ENCODE measurements around the gene HMCN1. TPM values are rescaled to one million over a fixed set of nuclear protein-coding genes. Genes with fewer than 3 reads are reported as not detected.

HMCN1 gene
- total RNA-seq, 4 donors from 2014 or later, result 9.2 to 15.1 (median 13.8) TPM

DNA sequence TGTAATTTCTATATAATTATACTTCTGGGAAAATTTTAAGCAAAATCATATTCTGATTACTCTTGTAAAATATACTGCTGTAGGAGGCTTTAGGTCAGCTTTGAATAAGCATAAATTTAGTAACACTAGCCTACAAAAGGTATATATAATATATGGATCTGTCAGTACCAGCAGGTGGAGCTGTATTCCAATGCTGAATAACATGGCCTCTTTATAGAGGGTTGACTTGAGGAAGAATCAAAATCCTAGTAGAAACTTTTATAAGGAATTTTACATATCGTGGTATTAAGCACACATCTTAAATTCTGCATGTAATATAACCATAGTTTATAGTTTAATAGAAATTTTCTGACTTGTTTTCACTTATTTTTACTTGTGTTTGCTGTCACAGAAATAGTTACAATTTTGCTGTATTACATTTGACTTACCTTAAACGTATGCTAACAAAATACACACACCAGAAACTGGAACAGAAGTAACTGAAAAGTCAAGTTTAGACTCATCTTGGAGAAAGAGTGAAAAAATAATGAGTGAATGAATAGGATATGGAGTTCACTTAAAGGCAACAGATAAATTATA, 79.3 kb downstream of the HMCN1 start:
- no peak for TF ChIP-seq CTCF (IDR thresholded peaks at IDR 0.05; ENCODE audit: low read depth)

DNA sequence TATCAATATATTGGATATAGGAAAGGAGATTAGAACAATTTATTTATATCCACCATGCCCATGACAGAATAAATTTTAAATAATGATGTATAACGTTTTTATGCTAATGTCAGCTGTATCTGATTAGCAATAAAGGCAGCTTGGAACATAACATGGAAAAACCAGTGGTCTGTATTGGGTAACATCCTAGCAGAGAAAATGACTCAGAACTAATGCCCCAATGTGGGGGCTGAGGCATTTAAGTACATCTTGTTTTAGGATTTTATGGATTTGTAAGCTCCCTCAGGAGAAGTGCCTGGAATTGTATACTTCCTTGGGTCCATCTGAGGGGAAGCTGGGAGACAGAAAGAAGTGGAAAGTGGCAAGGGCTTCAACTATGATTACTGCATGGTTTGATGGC, 82.3 kb downstream of the HMCN1 start:
- TF ChIP-seq CTCF (IDR thresholded peaks at IDR 0.05; ENCODE audit: low read depth), result no peak

DNA sequence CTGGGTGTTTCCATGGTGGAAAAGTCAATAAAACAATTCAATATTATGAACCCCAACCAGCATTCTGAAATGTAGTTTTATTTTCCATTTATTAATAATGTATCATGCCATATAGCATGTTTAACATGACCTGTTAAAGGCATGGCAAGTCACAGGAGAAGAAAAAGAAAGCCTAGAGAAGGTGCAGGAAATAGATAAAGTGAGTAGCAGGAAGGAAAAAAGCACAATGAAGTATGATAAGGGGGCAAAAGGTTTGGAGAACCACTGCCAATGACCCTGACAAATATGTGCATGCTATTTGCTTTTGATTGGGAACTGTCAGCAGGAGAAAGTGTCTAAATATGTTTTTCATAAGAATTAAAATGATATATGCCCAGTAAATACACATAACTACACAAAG, 85.6 kb downstream of the HMCN1 start:
- TF ChIP-seq CTCF (IDR thresholded peaks at IDR 0.05; ENCODE audit: low read depth), result no peak

DNA sequence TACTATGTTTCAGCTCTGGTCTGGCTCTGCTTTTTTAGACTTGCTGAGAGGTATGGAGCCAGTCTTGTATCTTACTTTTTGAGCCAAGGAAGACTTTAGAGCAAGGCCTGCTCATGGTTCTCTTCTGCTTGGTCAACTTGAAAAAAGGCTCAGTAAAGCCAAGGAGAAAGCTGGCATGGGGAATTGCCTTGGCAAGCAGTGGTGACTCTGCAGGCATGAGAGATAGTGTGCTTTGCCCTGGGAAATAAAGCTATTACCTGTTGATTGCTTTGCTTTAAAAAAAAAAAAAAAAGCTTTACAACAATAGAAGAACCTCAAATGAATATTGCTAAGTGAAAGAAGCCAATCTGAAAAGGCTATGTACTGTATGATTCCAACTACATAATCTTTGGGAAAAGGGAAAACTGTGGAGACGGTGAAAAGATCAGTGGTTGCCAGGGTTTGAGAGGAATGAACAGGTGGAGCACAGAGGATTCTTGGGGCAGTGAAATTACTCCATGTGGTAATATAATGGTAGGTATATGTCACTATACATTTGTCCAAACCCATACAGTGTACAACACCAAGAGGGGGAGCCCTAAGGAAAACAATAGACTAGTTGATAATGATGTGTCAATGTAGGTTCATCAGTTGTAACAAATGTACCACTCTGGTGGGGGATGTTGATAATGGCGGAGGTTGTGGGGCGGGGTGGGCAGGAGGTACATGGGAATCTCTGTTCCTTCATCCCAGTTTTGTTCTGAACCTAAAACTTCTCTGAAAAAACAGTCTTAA, 87.6 kb downstream of the HMCN1 start:
- no peak for TF ChIP-seq CTCF (IDR thresholded peaks at IDR 0.05; ENCODE audit: low read depth)

DNA sequence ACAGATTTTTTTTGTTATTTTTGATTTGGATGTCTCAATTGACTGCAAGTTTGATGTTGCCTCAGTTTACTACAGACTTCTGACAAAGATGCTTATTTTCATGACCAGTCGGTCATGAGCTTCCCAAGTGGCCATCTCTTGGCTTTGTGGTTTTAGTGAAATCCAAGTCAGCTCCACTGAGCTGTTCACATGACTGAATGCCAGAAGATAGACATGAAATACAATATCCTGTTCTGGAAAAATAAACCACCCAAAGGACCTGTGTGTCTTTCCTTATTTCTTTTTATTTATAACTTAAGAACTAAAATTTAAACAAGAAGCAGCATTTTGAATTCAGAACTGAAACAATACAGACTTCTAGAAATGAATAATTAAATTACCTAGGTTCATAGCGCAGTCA, 89.3 kb downstream of the HMCN1 start:
- no peak for TF ChIP-seq CTCF (IDR thresholded peaks at IDR 0.05; ENCODE audit: low read depth)

DNA sequence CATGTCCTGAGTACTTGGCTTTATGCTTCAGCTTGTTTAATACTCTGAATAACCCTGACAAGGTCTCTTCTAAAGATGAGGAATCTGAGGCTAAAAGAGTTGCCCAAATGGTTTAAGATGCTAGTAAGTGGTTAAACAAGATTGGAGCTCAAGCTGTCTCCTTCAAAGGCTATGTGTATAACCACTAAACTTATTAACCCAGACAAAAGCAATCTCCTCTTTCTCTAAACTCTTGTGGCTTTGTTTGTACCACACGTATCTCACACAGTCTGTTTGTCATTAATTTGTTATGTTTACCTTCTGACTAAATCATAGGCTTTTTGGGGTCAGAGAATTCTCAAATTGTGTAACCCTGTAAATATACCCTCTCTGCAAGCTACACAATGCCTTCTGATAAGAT, 89.9 kb downstream of the HMCN1 start:
- TF ChIP-seq CTCF (IDR thresholded peaks at IDR 0.05; ENCODE audit: low read depth), result no peak

DNA sequence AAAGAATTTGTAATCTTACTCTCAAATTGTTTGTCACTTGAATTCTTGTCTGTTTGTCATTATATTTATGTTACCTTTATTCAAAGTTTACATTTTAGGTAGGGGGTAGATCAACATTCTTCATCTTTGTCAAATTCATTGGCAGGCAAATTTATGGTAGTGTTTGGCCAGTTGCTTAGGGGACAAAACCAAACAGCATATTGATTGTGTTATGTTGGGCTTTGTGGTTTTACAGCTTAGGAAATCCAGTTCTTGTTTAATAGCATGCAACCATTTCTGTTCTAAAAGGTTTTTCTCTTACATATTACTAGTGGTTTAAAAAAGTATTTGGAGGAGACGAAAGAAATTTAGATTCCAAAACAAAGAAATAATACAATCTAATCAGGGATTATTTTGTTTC, 91.4 kb downstream of the HMCN1 start:
- no peak for TF ChIP-seq CTCF (IDR thresholded peaks at IDR 0.05; ENCODE audit: low read depth)
